ENCODE results near the gene ADAM15. TPM values are rescaled to one million over a fixed set of nuclear protein-coding genes. Genes with fewer than 3 reads are reported as not detected.

Gene ADAM15
- total RNA-seq, 1 donor from 2014 or later: 77.6 TPM

Other genes with a start within 250 kb of the ADAM15 start
- 3.4 TPM for gene KCNN3, start 181.0 kb upstream of the ADAM15 start, total RNA-seq
- gene PMVK, start 114.6 kb upstream of the ADAM15 start, total RNA-seq: 65.7 TPM
- 49.2 TPM for gene PBXIP1, start 95.2 kb upstream of the ADAM15 start, total RNA-seq
- gene PYGO2, start 89.5 kb upstream of the ADAM15 start, total RNA-seq: 13.2 TPM
- gene SHC1, start 80.6 kb upstream of the ADAM15 start, total RNA-seq: 52.7 TPM
- 15.5 TPM for gene CKS1B, start 76.6 kb upstream of the ADAM15 start, total RNA-seq
- gene FLAD1, start 68.0 kb upstream of the ADAM15 start, total RNA-seq: 34.7 TPM
- not detected for gene LENEP, start 57.7 kb upstream of the ADAM15 start, total RNA-seq
- 44.1 TPM for gene ZBTB7B, start 48.5 kb upstream of the ADAM15 start, total RNA-seq
- 0.16 TPM for gene DCST2, start 17.5 kb upstream of the ADAM15 start, total RNA-seq
- not detected for gene DCST1, start 17.5 kb upstream of the ADAM15 start, total RNA-seq
- gene EFNA4, start 12.4 kb downstream of the ADAM15 start, total RNA-seq: 2.6 TPM
- gene EFNA3, start 27.5 kb downstream of the ADAM15 start, total RNA-seq: 0.75 TPM
- gene EFNA1, start 76.6 kb downstream of the ADAM15 start, total RNA-seq: 41.5 TPM
- 7.1 TPM for gene SLC50A1, start 84.5 kb downstream of the ADAM15 start, total RNA-seq
- gene DPM3, start 89.2 kb downstream of the ADAM15 start, total RNA-seq: 49.4 TPM
- gene KRTCAP2, start 122.0 kb downstream of the ADAM15 start, total RNA-seq: 121 TPM
- 0.08 TPM for gene TRIM46, start 122.5 kb downstream of the ADAM15 start, total RNA-seq
- 5.8 TPM for gene THBS3, start 156.6 kb downstream of the ADAM15 start, total RNA-seq
- 16.4 TPM for gene MTX1, start 157.4 kb downstream of the ADAM15 start, total RNA-seq
- gene ENTREP3, start 204.2 kb downstream of the ADAM15 start, total RNA-seq: 13.8 TPM
- gene SCAMP3, start 211.0 kb downstream of the ADAM15 start, total RNA-seq: 56.8 TPM
- gene CLK2, start 222.2 kb downstream of the ADAM15 start, total RNA-seq: 18.5 TPM
- gene HCN3, start 226.1 kb downstream of the ADAM15 start, total RNA-seq: 1.4 TPM